B cell (primary cell): ENCODE results near the gene ZNF525. TPM values are rescaled to one million over a fixed set of nuclear protein-coding genes. Genes with fewer than 3 reads are reported as not detected.

Source experiments
- ATAC-seq: fragments of 200-7000 bp; cut with Tn5 transposase; one replicate; pipeline ENCODE4 v1.10.0; 2021; ENCODE audit warnings: low read depth, mild to moderate bottlenecking, moderate number of reproducible peaks, moderate library complexity
- CTCF ChIA-PET: fragments of 350-600 bp; sonication (Branson Sonifier 250); formaldehyde crosslinking; loops from one replicate; lab custom pipeline; 2021; ENCODE audit warnings: antibody characterized with exemption, inconsistent platforms; lab: Charles Lee
- POLR2A ChIA-PET: fragments of 350-600 bp; sonication (Branson Sonifier 250); formaldehyde crosslinking; loops from one replicate; lab custom pipeline; 2021; ENCODE audit warnings: antibody characterized with exemption; lab: Charles Lee
- DNase-seq: peaks from one replicate; pipeline ENCODE4 v3.0.0; 2013
- H2AFZ ChIP-seq: 2 replicates; pipeline ENCODE4 v1.6.1; 2012; ENCODE audit warnings: mild to moderate bottlenecking, low read depth, low read length; ENCODE audit not compliant: insufficient read depth, poor library complexity, severe bottlenecking
- H3K27ac ChIP-seq, 2 donors: 1 replicate in 1 of 2; 2 replicates in 1 of 2; pipeline ENCODE4 v1.5.1; 2012 to 2013; ENCODE audit warnings: low read length in 2 of 2, mild to moderate bottlenecking in 2 of 2, moderate library complexity in 1 of 2
- H3K27me3 ChIP-seq, 4 experiments: fragments of 200-600 bp in 1 of 4; sonication (generic) in 1 of 4; replicated peaks in 1 of 4; 1 replicate in 2 of 4; 2 replicates in 2 of 4; pipeline versions ENCODE4 v1.6.1 to v1.7.0; 2013 to 2016; ENCODE audit warnings: low read length in 3 of 4, mild to moderate bottlenecking in 2 of 4, mixed read lengths in 1 of 4, moderate library complexity in 1 of 4; ENCODE audit not compliant: insufficient read depth in 4 of 4, control insufficient read depth in 3 of 4; ENCODE audit errors: control extremely low read depth in 1 of 4
- H3K36me3 ChIP-seq, 2 experiments: replicated peaks in 1 of 2; 1 replicate in 1 of 2; 2 replicates in 1 of 2; pipeline versions ENCODE4 v1.6.1 to v1.7.1; 2013; ENCODE audit warnings: low read length in 1 of 2; ENCODE audit not compliant: insufficient read depth in 2 of 2, control insufficient read depth in 1 of 2; ENCODE audit errors: control extremely low read depth in 1 of 2, extremely low read depth in 1 of 2
- H3K4me1 ChIP-seq, 2 donors: fragments of 200-600 bp in 1 of 2; sonication (generic) in 1 of 2; 1 replicate in 1 of 2; 2 replicates in 1 of 2; pipeline versions ENCODE4 v1.5.1 to v1.6.1; 2013 to 2017; ENCODE audit warnings: low read length in 2 of 2; ENCODE audit not compliant: control insufficient read depth in 2 of 2, insufficient read depth in 2 of 2
- H3K4me2 ChIP-seq: replicated peaks from 2 replicates; pipeline ENCODE3; 2012; ENCODE audit warnings: mild to moderate bottlenecking, low read depth, low read length; ENCODE audit not compliant: poor library complexity, severe bottlenecking
- H3K4me3 ChIP-seq, 5 experiments: fragments of 200-600 bp in 1 of 5; sonication (generic) in 1 of 5; 1 replicate in 3 of 5; 2 replicates in 2 of 5; pipeline versions ENCODE4 v1.5.1 to v1.7.0; 2011 to 2016; ENCODE audit warnings: low read length in 4 of 5, mild to moderate bottlenecking in 4 of 5, low read depth in 2 of 5, control low read depth in 1 of 5, moderate library complexity in 1 of 5; ENCODE audit not compliant: insufficient read depth in 1 of 5; ENCODE audit errors: control extremely low read depth in 1 of 5, extremely low read depth in 1 of 5
- H3K79me2 ChIP-seq: fragments of 200-600 bp; sonication (generic); one replicate; pipeline ENCODE4 v1.6.0; 2016; ENCODE audit warnings: low read length; ENCODE audit not compliant: control insufficient read depth, insufficient read depth
- H3K9ac ChIP-seq: fragments of 200-600 bp; sonication (generic); 2 replicates; pipeline ENCODE4 v1.6.1; 2017; ENCODE audit warnings: mild to moderate bottlenecking, low read length, moderate library complexity
- H3K9me3 ChIP-seq, 3 donors: one replicate each; pipeline versions ENCODE4 v1.6.1 to v1.7.1; 2013; ENCODE audit warnings: low read length in 2 of 3; ENCODE audit not compliant: control insufficient read depth in 2 of 3, insufficient read depth in 1 of 3; ENCODE audit errors: control extremely low read depth in 1 of 3
- H4K20me1 ChIP-seq: 2 replicates; pipeline ENCODE4 v1.6.0; 2012; ENCODE audit warnings: mild to moderate bottlenecking, low read length; ENCODE audit not compliant: insufficient read depth, control insufficient read depth, poor library complexity, severe bottlenecking
- H3K27ac Mint-ChIP-seq: one replicate; pipeline ENCODE4 v1.8.0; 2021; ENCODE audit warnings: mixed read lengths
- H3K27me3 Mint-ChIP-seq: one replicate; pipeline ENCODE4 v1.8.0; 2021; ENCODE audit warnings: mixed read lengths
- H3K4me1 Mint-ChIP-seq: one replicate; pipeline ENCODE4 v1.8.0; 2021; ENCODE audit warnings: mixed read lengths
- H3K4me3 Mint-ChIP-seq: one replicate; pipeline ENCODE4 v1.8.0; 2021; ENCODE audit warnings: mixed read lengths
- H3K9me3 Mint-ChIP-seq: one replicate; pipeline ENCODE4 v1.8.0; 2022; ENCODE audit warnings: mixed read lengths; ENCODE audit not compliant: insufficient read depth
- EZH2 ChIP-seq: IDR thresholded peaks from 2 replicates; pipeline ENCODE4 v1.6.1; 2012; ENCODE audit warnings: borderline replicate concordance, low read depth, mild to moderate bottlenecking, moderate library complexity, low read length; ENCODE audit not compliant: insufficient read depth, poor library complexity, severe bottlenecking
- WGBS: methylation state at CpG from one replicate; pipeline ENCODE4 v1.1.5; 2013; ENCODE audit warnings: missing lambda C conversion rate; ENCODE audit not compliant: insufficient coverage; 5-methylcytosine and 5-hydroxymethylcytosine counted together
- intact Hi-C: fragments of 100-400 bp; cut with micrococcal nuclease; formaldehyde crosslinking; loops from one replicate; pipeline ENCODE4 v1.10.0; 2022
- polyA plus RNA-seq: library from polyadenylated mRNA; depleted of rRNA; stranded (reverse); fragments of >200 nt; gene quantifications from 2 replicates; pipeline ENCODE4 v1.2.3, GENCODE V29; 2012
- total RNA-seq, 2 donors: library from RNA; stranded (reverse); fragments of 120-200 nt in 1 of 2; gene quantifications; 1 replicate in 1 of 2; 2 replicates in 1 of 2; pipeline versions ENCODE4 v1.2.3 to v1.2.4, GENCODE V29; 2013 to 2022
- TF ChIP-seq, protein P1 (sequence below): fragments of 200-600 bp; IDR thresholded peaks from one replicate; pipeline ENCODE4 v1.8.0; 2022; ENCODE audit warnings: antibody characterized with exemption, mild to moderate bottlenecking

ZNF525 gene
- total and polyA plus RNA-seq, 2 donors (not counting 1 experiment from before 2014, with no cell fraction given) = 7.5 to 33.8 TPM

DNA sequence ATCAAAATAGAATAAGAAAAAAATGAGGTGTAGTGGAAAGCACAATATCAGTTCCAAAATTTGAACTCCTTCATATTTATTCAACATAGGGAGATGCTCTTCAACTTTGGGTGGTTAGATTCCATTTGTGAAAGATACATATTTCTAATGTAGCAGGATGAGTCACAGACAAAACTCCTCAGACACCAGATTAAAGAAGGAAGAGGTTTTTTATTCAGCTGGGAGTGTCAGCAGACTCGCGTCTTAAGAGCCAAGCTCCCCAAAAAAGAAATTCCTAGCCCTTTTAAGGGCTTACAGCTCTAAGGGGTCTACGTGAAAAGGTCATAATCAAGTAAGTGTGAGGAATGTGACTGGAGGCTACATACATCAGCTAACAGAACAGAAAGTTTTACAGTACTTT, 22.7 kb downstream of the ZNF525 start:
- no peak overlapping the region for H3K4me3 Mint-ChIP-seq

DNA sequence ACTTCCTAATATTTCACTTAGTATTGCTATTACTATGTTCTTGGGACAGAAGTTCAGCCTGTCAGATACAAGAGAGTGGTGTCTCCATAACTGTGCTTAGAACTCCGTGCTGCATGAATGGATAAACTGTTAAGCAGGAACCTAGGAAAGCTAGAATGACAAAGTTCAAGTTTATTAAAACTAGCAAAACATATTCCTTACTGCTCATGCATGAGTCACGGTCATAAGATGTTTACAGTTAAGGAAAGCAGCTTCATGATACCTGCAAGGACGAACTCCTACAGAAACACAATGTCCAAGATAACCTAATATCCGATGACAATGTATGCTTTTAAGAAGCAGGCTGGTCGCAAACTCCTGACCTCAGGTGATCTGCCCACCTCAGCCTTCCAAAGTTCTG, 23.4 kb downstream of the ZNF525 start:
- 96% methylated on average over 4 of the region's 5 CpGs for WGBS
- Histone ChIP-seq H3K4me1 (no peaks in the 10 kb centered on the region), H3K4me3 (no peak overlapping the region), H3K27ac (no peak overlapping the region), H3K4me2 (no peak overlapping the region), H3K9ac (no peak overlapping the region), H3K9me3 (peaks cover 8 to 67% (median 25%) of the 10 kb centered on the region in 3 donors), H3K36me3 (no peaks in the 10 kb centered on the region), H3K79me2 (no peaks in the 10 kb centered on the region), H3K27me3 (no peaks in the 10 kb centered on the region), H2AFZ (no peak overlapping the region), H4K20me1 (no peaks in the 10 kb centered on the region)
- Mint-ChIP-seq H3K9me3 (peaks cover 24% of the 10 kb centered on the region), H3K27me3 (no peaks in the 10 kb centered on the region), H3K4me1 (peaks cover 4% of the 10 kb centered on the region), H3K4me3 (no peak overlapping the region), H3K27ac (no peak overlapping the region)
- no peak for TF ChIP-seq EZH2
- TF ChIP-seq, protein P1, sequence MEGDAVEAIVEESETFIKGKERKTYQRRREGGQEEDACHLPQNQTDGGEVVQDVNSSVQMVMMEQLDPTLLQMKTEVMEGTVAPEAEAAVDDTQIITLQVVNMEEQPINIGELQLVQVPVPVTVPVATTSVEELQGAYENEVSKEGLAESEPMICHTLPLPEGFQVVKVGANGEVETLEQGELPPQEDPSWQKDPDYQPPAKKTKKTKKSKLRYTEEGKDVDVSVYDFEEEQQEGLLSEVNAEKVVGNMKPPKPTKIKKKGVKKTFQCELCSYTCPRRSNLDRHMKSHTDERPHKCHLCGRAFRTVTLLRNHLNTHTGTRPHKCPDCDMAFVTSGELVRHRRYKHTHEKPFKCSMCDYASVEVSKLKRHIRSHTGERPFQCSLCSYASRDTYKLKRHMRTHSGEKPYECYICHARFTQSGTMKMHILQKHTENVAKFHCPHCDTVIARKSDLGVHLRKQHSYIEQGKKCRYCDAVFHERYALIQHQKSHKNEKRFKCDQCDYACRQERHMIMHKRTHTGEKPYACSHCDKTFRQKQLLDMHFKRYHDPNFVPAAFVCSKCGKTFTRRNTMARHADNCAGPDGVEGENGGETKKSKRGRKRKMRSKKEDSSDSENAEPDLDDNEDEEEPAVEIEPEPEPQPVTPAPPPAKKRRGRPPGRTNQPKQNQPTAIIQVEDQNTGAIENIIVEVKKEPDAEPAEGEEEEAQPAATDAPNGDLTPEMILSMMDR = no peak
- ChIA-PET POLR2A (no interaction called here), CTCF (no interaction called here)
- no peak for DNase-seq
- intact Hi-C loops = no loop called here
- ATAC-seq = no peak

More for the DNA sequence above, 22.7 kb downstream of the ZNF525 start:
- TF ChIP-seq, protein P1 = no peak
- no peak for TF ChIP-seq EZH2
- Mint-ChIP-seq H3K4me1 (peaks cover 3% of the 10 kb centered on the region), H3K27ac (no peak overlapping the region), H3K9me3 (peaks cover 30% of the 10 kb centered on the region), H3K27me3 (no peaks in the 10 kb centered on the region)
- intact Hi-C loops = no loop called here
- CTCF ChIA-PET = no interaction called here
- Histone ChIP-seq H4K20me1 (no peaks in the 10 kb centered on the region), H3K27me3 (no peaks in the 10 kb centered on the region), H3K9ac (no peak overlapping the region), H3K4me1 (no peaks in the 10 kb centered on the region), H3K36me3 (no peaks in the 10 kb centered on the region), H3K4me2 (no peak overlapping the region), H2AFZ (no peak overlapping the region), H3K79me2 (no peaks in the 10 kb centered on the region), H3K9me3 (peaks cover 8 to 67% (median 33%) of the 10 kb centered on the region in 3 donors), H3K4me3 (no peak overlapping the region), H3K27ac (no peak overlapping the region)
- DNase-seq (no peak), ATAC-seq (no peak)
- WGBS = no CpG with 5 or more reads among the region's 3 CpGs
- POLR2A ChIA-PET = no interaction called here
